Dedifferentiated amniotic fluid mesenchymal stem cell (primary cell): ENCODE measurements around the gene OR13J1.
A peak's percentile ranks its signal among the peaks of the same experiment; 100 is the strongest.
"Not testable (repeated sequence)": the region's sequence is repeated elsewhere in the genome, so short reads cannot be mapped to it uniquely, and the experiment has no call there.

Experiments used
- DNase-seq: peaks from one replicate; pipeline ENCODE4 v3.0.0-alpha.2; 2016; ENCODE audit errors: extremely low spot score

Gene OR13J1

GRCh38 chr9:35904338-35904737, 34.1 kb upstream of the OR13J1 start:
- no peak for DNase-seq

GRCh38 chr9:35903049-35903448, 32.8 kb upstream of the OR13J1 start:
- DNase-seq: no peak

GRCh38 chr9:35899021-35899420, 28.8 kb upstream of the OR13J1 start:
- no peak for DNase-seq

GRCh38 chr9:35898337-35898736, 28.1 kb upstream of the OR13J1 start:
- no peak for DNase-seq

GRCh38 chr9:35897376-35898099, 27.3 kb upstream of the OR13J1 start:
- not testable (repeated sequence) for DNase-seq

- DNase-seq: no peak
Observed at GRCh38 chr9:35896570-35896969, 26.4 kb upstream of the OR13J1 start.

GRCh38 chr9:35892051-35892450, 21.9 kb upstream of the OR13J1 start:
- no peak for DNase-seq

GRCh38 chr9:35891646-35892045, 21.4 kb upstream of the OR13J1 start:
- no peak for DNase-seq

GRCh38 chr9:35884908-35885307, 14.7 kb upstream of the OR13J1 start:
- DNase-seq: not testable (repeated sequence)

GRCh38 chr9:35882996-35883395, 12.8 kb upstream of the OR13J1 start:
- DNase-seq: peak; percentile 38

- peak; percentile 73 for DNase-seq
Observed at GRCh38 chr9:35882263-35882848, 12.2 kb upstream of the OR13J1 start.

- no peak for DNase-seq
Observed at GRCh38 chr9:35872505-35872904, 2.3 kb upstream of the OR13J1 start.

- no peak for DNase-seq
Observed at GRCh38 chr9:35871545-35871944, 1.3 kb upstream of the OR13J1 start.

GRCh38 chr9:35869621-35870216, 482 bp downstream of the OR13J1 start:
- DNase-seq: no peak

- no peak for DNase-seq
Observed at GRCh38 chr9:35868933-35869332, 1.3 kb downstream of the OR13J1 start.

- no peak for DNase-seq
Observed at GRCh38 chr9:35867538-35867937, 2.7 kb downstream of the OR13J1 start.

- DNase-seq: no peak
Observed at GRCh38 chr9:35864695-35865255, 5.4 kb downstream of the OR13J1 start.

- no peak for DNase-seq
Observed at GRCh38 chr9:35863583-35863982, 6.6 kb downstream of the OR13J1 start.

GRCh38 chr9:35862328-35862727, 7.9 kb downstream of the OR13J1 start:
- DNase-seq: no peak

GRCh38 chr9:35861161-35861897, 8.9 kb downstream of the OR13J1 start:
- no peak for DNase-seq

- no peak for DNase-seq
Observed at GRCh38 chr9:35859990-35860339, 10.2 kb downstream of the OR13J1 start.

GRCh38 chr9:35859310-35859989, 10.8 kb downstream of the OR13J1 start:
- no peak for DNase-seq
